Stimulated activated memory B cell treated with anti-CD40 and anti-IgM and Interleukin-4, amounts not matched to agents 10 μg/mL and 1 μg/mL and 100 μg/mL, for 72 hours (primary cell): ENCODE results near the gene PNPLA7.
"Not testable (repeated sequence)": the region's sequence is repeated elsewhere in the genome, so short reads cannot be mapped to it uniquely, and the experiment has no call there.

ENCODE experiments used
- ATAC-seq: fragments of 150-1000 bp; cut with Tn5 transposase; 2 replicates; pipeline ENCODE4 v1.10.0; 2021
- H3K27ac Mint-ChIP-seq: one replicate; pipeline ENCODE4 v1.8.0; 2022; ENCODE audit warnings: mild to moderate bottlenecking, mixed read lengths
- H3K27me3 Mint-ChIP-seq: one replicate; pipeline ENCODE4 v1.8.0; 2022; ENCODE audit warnings: mixed read lengths
- H3K36me3 Mint-ChIP-seq: one replicate; pipeline ENCODE4 v1.8.0; 2022; ENCODE audit warnings: mixed read lengths
- H3K4me1 Mint-ChIP-seq: one replicate; pipeline ENCODE4 v1.8.0; 2022; ENCODE audit warnings: mixed read lengths
- H3K4me3 Mint-ChIP-seq: one replicate; pipeline ENCODE4 v1.8.0; 2022; ENCODE audit warnings: mild to moderate bottlenecking, moderate library complexity, mixed read lengths
- H3K9me3 Mint-ChIP-seq: one replicate; pipeline ENCODE4 v1.8.0; 2022; ENCODE audit warnings: mixed read lengths

The PNPLA7 gene

GRCh38 chr9:137477778-137478612 is 72.2 kb downstream of the PNPLA7 start:
- no peak for ATAC-seq
- Mint-ChIP-seq H3K36me3 (peaks cover 28% of the 10 kb centered on the region), H3K27ac (no peak overlapping the region), H3K27me3 (no peaks in the 10 kb centered on the region), H3K9me3 (peaks cover 18% of the 10 kb centered on the region), H3K4me3 (no peak overlapping the region), H3K4me1 (peaks cover 6% of the 10 kb centered on the region)

- Mint-ChIP-seq H3K36me3 (peaks cover 34% of the 10 kb centered on the region), H3K9me3 (peaks cover 21% of the 10 kb centered on the region), H3K27me3 (no peaks in the 10 kb centered on the region), H3K4me1 (no peaks in the 10 kb centered on the region), H3K4me3 (no peak overlapping the region), H3K27ac (no peak overlapping the region)
- peak; percentile 37 for ATAC-seq
These were observed 73.3 kb downstream of the PNPLA7 start for GRCh38 chr9:137476856-137477255.

GRCh38 chr9:137475666-137476065 is 74.5 kb downstream of the PNPLA7 start:
- Mint-ChIP-seq H3K4me1 (peaks cover 4% of the 10 kb centered on the region), H3K36me3 (peaks cover 37% of the 10 kb centered on the region), H3K4me3 (no peak overlapping the region), H3K27me3 (no peaks in the 10 kb centered on the region), H3K27ac (no peak overlapping the region), H3K9me3 (peaks cover 21% of the 10 kb centered on the region)
- no peak for ATAC-seq

- Mint-ChIP-seq H3K36me3 (peaks cover 37% of the 10 kb centered on the region), H3K9me3 (peaks cover 21% of the 10 kb centered on the region), H3K4me3 (no peak overlapping the region), H3K27ac (no peak overlapping the region), H3K4me1 (peaks cover 6% of the 10 kb centered on the region), H3K27me3 (no peaks in the 10 kb centered on the region)
- ATAC-seq: no peak
These were observed 75.9 kb downstream of the PNPLA7 start for GRCh38 chr9:137474271-137474670.

- Mint-ChIP-seq H3K4me3 (no peak overlapping the region), H3K27ac (no peak overlapping the region), H3K36me3 (peaks cover 28% of the 10 kb centered on the region), H3K27me3 (no peaks in the 10 kb centered on the region), H3K4me1 (peaks cover 6% of the 10 kb centered on the region), H3K9me3 (peaks cover 16% of the 10 kb centered on the region)
- peak; percentile 69 for ATAC-seq
These were observed 79.4 kb downstream of the PNPLA7 start for GRCh38 chr9:137470785-137471184.

GRCh38 chr9:137467896-137468295 is 82.3 kb downstream of the PNPLA7 start:
- no peaks in the 10 kb centered on the region for H3K27me3 Mint-ChIP-seq
- no peak overlapping the region for H3K27ac Mint-ChIP-seq

GRCh38 chr9:137467161-137467581 is 83.0 kb downstream of the PNPLA7 start:
- peaks cover 5% of the 10 kb centered on the region for H3K36me3 Mint-ChIP-seq
- H3K4me1 Mint-ChIP-seq: peaks cover 6% of the 10 kb centered on the region
- no peaks in the 10 kb centered on the region for H3K27me3 Mint-ChIP-seq
- H3K4me3 Mint-ChIP-seq: no peak overlapping the region
- no peaks in the 10 kb centered on the region for H3K9me3 Mint-ChIP-seq
- ATAC-seq: no peak
- no peak overlapping the region for H3K27ac Mint-ChIP-seq

More at GRCh38 chr9:137467896-137468295, 82.3 kb downstream of the PNPLA7 start:
- no peak for ATAC-seq
- Mint-ChIP-seq H3K36me3 (peaks cover 8% of the 10 kb centered on the region), H3K4me1 (peaks cover 6% of the 10 kb centered on the region), H3K4me3 (no peak overlapping the region), H3K9me3 (peaks cover 2% of the 10 kb centered on the region)

- H3K36me3 Mint-ChIP-seq, ATAC-seq, H3K9me3 Mint-ChIP-seq, H3K4me3 Mint-ChIP-seq, H3K27me3 Mint-ChIP-seq, H3K27ac Mint-ChIP-seq: not testable (repeated sequence)
- H3K4me1 Mint-ChIP-seq: peaks cover 12% of the 10 kb centered on the region
These were observed 83.7 kb downstream of the PNPLA7 start for GRCh38 chr9:137466389-137467085.

- Mint-ChIP-seq H3K9me3 (no peaks in the 10 kb centered on the region), H3K4me3 (no peak overlapping the region), H3K4me1 (peaks cover 11% of the 10 kb centered on the region), H3K36me3 (no peaks in the 10 kb centered on the region), H3K27ac (no peak overlapping the region), H3K27me3 (no peaks in the 10 kb centered on the region)
- no peak for ATAC-seq
These were observed 84.3 kb downstream of the PNPLA7 start for GRCh38 chr9:137465720-137466388.

GRCh38 chr9:137465000-137465719 is 85.0 kb downstream of the PNPLA7 start:
- Mint-ChIP-seq H3K4me1 (peaks cover 7% of the 10 kb centered on the region), H3K4me3 (no peak overlapping the region), H3K27ac (no peak overlapping the region), H3K27me3 (no peaks in the 10 kb centered on the region), H3K9me3 (no peaks in the 10 kb centered on the region), H3K36me3 (no peaks in the 10 kb centered on the region)
- ATAC-seq: no peak

GRCh38 chr9:137464291-137464999 is 85.8 kb downstream of the PNPLA7 start:
- Mint-ChIP-seq H3K4me3 (no peak overlapping the region), H3K4me1 (peaks cover 13% of the 10 kb centered on the region), H3K9me3 (no peaks in the 10 kb centered on the region), H3K36me3 (no peaks in the 10 kb centered on the region), H3K27me3 (no peaks in the 10 kb centered on the region), H3K27ac (no peak overlapping the region)
- no peak for ATAC-seq

GRCh38 chr9:137463931-137464290 is 86.3 kb downstream of the PNPLA7 start:
- Mint-ChIP-seq H3K27ac (no peak overlapping the region), H3K27me3 (no peaks in the 10 kb centered on the region), H3K36me3 (no peaks in the 10 kb centered on the region), H3K4me3 (no peak overlapping the region), H3K4me1 (peaks cover 14% of the 10 kb centered on the region), H3K9me3 (no peaks in the 10 kb centered on the region)
- no peak for ATAC-seq

- peak overlapping the region; percentile 43 for H3K4me3 Mint-ChIP-seq
- H3K4me1 Mint-ChIP-seq: peaks cover 14% of the 10 kb centered on the region
- no peak overlapping the region for H3K27ac Mint-ChIP-seq
- H3K9me3 Mint-ChIP-seq: no peaks in the 10 kb centered on the region
- no peak for ATAC-seq
- H3K36me3 Mint-ChIP-seq: no peaks in the 10 kb centered on the region
- H3K27me3 Mint-ChIP-seq: no peaks in the 10 kb centered on the region
These were observed 86.9 kb downstream of the PNPLA7 start for GRCh38 chr9:137462986-137463930.
